HG03558 (cell line): ENCODE results near the gene COL4A2.
"Not testable (repeated sequence)": the region's sequence is repeated elsewhere in the genome, so short reads cannot be mapped to it uniquely, and the experiment has no call there.

Source experiments
- ATAC-seq: cut with Tn5 transposase; IDR thresholded peaks from one replicate; pipeline ENCODE4 v1.9.1; 2021; ENCODE audit warnings: moderate number of reproducible peaks; ENCODE audit not compliant: unreplicated experiment; ENCODE audit errors: extremely low read depth

COL4A2 gene

DNA sequence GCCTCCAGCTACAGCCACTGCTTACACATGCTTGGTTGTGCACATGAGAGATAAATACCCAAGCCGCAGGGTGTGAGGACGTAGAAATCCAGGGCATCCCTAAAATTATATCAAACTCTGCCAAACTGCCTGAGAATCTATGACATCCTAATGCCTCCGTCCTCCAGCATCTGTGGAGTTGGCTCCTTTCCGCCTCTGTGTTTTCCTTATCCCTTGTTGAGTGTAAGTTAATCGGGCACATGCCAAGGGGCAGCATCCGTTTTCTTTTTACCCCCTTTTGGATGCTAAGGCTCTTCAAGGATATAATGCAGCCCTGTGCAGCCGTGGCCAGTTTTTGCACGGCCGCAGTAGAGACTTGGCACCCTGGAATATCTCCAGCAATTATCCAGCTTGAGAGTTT lies 66.5 kb downstream of the COL4A2 start:
- no peak for ATAC-seq

GRCh38 chr13:110374431-110375370 lies 67.6 kb downstream of the COL4A2 start:
- ATAC-seq, result no peak

DNA sequence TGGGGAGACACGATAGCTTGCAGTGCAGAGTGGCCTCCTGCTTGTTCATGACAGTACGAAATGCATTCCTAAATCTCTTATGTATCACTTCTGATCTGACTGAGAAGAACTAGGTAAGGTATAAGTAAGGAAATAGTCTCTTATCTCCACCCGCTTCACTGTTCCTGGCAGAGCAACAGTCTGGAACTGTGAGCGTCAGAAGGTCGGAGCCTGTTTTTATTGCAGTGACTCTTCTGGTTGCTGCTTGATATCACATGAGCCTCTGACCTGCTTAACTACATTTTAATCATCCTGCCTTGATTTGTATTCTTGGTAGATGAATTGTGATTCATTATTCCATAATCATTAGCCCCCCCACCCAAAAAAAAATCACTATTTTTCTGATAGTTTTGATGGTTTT lies 69.0 kb downstream of the COL4A2 start:
- ATAC-seq, result no peak

DNA sequence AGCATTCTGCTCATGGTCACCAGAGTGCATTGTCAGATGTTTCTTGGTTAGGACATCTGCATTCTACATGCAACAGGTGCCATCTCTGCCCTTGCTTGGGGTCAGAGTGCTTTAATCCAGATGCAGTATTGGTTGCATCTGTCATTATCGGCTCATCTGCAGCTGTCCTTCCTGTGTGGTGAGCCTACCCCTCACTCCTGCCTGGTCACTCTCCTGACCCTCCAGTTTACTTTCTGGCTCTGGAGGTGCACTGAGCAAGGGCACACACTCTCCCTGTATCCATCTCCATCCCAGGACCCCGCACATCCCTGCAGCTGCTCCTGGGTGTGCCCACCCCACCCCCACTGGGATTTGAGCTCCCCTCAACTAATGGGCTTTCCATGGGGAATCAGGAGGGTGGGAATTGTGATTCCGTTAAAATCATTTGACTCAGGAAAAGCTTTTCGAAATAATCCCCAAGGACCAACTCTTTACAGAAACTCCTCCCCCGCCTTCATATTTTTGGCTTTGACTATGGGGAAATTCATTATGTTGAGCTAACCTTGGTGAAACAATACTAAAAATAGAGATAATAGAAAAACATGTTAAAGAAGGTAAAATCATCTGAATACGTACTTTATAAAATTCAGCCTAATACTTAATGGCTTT lies 70.2 kb downstream of the COL4A2 start:
- ATAC-seq, result no peak

DNA sequence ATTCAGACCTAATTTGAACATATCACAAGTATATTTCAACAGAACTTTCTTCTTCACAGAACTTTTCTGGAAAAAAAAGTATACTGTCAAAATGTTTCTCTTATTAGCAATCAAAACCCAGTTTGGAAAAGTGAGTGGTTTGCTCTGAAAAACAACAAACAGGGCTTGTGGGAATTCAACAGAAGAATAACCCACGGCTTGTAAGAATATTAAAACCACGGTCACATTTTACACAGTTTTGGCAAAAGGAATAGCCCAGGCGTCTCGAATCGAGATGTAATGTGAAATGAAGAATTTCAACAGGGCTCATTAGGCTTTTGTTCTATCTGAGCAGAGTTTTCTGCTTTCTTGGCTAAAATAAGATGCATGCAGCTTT lies 70.7 kb downstream of the COL4A2 start:
- no peak for ATAC-seq

GRCh38 chr13:110379358-110379757 lies 72.3 kb downstream of the COL4A2 start:
- no peak for ATAC-seq

DNA sequence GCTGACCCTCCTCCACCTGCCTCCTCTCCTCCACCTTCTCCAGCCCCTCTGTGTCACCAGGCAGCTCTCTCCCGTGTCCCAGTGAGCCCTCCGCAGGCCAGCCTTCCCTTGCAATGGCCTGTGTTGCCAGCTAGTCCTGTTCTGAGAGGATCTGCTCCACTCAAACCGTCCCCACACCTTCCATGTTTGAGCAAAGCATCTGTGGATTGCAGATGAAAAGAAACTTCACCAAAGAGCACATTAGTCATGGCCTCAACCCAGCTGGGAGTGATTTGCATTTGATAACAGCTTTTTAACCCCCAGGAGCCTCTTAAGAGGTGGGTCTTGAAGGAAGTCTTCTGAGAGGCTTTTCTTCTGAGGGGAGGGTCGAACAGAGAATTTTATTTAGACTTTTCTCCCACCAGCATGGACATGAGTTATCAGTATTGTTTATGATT lies 72.8 kb downstream of the COL4A2 start:
- ATAC-seq, result no peak

DNA sequence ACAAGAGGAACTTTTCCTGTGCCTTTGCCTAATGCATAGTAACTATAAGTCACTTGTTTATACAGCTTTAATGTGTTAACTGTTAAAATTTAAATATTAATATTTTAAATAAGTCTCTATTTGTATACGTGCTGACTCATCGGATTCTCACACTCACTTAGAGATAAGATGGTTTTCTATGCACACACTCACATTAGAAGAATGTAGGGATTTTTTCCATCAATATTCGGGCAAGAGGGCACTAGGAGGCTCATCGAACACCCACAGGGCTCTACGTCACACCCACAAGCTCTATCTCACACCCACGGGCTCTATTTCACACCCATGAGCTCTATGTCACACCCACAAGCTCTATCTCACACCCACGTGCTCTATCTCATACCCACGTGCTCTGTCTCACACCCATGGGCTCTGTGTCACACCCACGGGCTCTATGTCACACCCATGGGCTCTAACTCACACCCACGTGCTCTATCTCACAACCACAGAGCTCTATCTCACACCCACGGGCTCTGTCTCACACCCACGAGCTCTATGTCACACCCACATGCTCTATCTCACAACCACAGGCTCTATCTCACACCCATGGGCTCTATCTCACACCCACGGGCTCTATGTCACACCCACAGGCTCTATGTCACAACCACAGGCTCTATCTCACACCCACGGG lies 73.4 kb downstream of the COL4A2 start:
- no peak for ATAC-seq

- ATAC-seq, result no peak
These were observed 73.9 kb downstream of the COL4A2 start for GRCh38 chr13:110381029-110381360.

GRCh38 chr13:110382229-110382628 lies 75.1 kb downstream of the COL4A2 start:
- no peak for ATAC-seq

DNA sequence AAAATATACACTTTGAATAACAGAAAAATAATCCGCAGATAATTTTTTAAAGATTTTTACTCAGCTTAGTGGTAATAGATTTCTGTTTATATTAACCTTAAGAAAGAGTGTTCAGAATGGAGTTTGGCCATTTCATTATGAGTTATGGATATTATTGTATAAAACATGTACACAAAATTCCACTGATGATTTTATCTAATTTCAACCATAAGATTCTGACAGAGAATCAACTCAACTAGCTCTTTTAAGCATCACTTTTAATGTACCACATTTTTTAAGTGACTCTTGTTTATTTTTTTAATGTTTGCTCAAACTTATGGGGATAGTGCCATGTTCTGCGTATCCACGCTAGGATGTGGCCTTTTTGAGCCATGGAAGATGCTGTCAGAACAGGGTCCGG lies 75.7 kb downstream of the COL4A2 start:
- no peak for ATAC-seq

DNA sequence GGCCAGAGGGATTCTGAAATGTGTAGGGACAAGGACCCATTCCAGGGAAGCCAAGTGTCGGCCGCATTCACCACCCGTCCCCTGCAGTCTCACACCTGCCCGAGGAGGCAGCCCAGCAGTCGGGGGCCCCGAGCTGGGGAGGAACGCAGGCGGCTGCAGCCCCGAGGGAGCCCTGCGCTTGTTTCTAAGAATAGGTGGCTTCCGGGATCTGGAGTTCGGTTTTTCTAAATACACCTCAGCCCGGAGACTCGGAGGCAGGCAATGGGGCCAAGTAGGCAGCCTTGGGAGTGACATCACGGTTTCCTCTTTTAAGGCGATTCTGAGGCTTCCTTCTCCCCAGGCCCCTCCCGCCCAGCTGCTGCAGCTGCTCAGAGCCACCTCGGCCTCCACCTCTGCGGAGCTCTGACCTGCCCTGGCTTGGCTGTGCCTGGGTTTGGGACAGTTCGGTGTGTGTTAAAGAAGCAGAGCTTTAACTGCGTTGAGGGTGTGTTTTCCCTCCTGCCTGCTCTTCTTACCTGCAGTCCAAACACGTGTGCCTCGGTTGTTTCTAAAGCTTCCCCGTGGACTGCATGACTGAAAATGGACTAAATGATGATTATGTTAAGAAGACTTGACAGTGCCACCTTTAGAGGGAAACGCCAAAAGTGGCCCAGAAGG lies 80.5 kb downstream of the COL4A2 start:
- no peak for ATAC-seq

GRCh38 chr13:110388108-110388943 lies 81.2 kb downstream of the COL4A2 start:
- no peak for ATAC-seq

DNA sequence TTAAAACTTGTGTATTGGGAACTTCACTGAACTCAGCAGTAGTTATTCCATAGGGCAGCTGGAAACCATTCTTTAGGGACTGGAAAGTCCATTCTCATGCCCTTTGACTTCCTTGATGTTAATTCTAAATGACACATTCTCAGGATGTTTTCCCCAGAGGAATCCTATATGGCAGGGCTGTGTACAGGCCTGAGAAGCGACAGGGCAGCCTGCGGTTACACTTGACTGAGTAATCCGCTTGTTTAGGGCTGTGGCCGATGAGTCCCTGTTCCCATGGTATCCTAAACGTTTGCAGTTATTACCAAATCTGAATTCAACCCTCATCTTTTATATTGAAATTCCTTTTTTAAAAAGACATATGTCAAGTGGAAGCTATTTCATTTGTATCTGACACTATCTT lies 83.5 kb downstream of the COL4A2 start:
- ATAC-seq, result no peak

DNA sequence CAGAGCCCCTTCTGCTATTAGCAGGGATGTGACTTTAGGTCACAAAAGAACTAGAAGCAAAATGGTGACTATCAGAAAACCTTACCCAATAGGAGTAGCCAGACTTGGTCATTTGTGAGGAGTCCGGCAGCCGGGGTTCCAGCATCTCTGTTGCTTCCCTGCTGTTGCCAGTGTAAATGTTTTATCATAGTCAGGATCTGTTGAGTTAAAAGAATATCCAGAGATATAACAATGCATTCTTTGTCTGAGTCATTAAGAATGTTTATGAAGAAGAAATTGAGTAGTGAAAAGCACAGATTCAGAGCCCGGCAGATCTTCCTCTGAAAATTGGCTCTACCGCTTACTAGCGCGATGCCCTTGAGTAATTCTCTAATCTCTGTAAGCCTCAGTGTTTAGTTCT lies 84.2 kb downstream of the COL4A2 start:
- no peak for ATAC-seq

DNA sequence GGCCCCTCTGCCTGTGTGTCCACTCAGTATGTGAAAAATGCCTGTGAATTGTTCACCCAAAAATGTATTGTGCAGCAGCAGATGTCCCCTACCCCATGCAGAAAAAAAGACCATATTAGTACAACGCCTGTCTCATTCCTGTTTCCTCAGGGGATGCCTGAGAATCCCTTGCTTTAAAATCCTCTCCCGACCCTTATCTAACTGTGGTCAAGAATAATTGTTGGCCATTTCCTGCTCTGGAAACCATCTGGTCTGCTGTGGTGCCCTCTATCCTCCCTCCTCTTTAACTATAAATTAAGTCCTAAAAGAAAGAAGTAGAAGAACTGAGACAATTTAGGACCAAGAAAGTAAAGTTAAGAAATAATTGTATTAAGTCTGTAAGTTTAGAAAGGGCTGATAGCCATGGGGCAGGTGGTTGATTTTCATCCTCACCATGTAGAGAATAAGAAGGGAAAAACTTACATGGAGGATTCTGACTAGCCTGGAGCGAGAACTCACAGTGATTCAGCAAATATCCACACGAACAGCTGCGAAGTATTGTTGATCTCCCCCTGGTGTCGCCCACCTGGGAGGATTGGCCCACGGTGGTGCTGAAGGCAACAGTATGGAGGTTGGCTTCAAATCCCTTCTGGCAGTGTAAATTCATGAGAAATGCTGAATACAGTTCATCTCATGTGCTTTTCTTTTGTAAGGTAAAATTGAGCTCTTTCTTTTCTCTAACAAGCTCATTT lies 85.6 kb downstream of the COL4A2 start:
- no peak for ATAC-seq

DNA sequence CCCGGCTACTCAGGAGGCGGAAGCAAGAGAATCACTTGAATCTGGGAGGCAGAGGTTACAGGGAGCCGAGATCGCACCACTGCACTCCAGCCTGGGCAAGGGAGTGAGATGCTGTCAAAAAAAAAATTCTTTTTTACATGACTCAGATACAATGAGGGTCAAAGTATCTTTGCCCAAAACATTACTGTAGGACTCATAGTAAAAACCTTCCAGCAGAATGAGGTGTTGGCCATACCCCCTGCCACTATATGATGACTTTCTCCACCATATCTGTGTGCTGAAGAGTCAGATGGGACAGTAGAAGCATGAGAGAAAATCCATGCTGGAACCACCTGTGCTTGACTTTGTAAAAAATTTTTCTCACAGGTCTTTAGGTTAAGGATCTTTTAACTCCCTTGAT lies 86.7 kb downstream of the COL4A2 start:
- ATAC-seq, result no peak

GRCh38 chr13:110394371-110394841 lies 87.3 kb downstream of the COL4A2 start:
- no peak for ATAC-seq

DNA sequence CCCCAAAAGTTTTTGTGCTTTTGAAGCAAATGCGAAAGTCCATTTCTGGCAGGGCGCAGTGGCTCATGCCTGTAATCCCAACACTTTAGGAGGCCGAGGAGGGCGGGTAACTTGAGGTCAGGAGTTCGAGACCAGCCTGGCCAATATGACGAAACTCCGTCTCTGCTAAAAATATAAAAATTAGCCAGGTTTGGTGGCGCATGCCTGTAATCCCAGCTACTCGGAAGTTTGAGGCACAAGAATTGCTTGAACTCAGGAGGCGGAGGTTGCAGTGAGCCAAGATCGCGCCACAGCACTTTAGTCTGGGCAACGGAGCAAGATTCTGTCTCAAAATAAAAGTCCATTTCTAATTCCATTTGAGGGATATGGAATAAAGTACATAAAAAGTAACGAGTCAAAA lies 88.5 kb downstream of the COL4A2 start:
- not testable (repeated sequence) for ATAC-seq
